Right atrium auricular region (tissue), 2 donors: Measurements from ENCODE around the gene C14orf180. TPM values are rescaled to one million over a fixed set of nuclear protein-coding genes. Genes with fewer than 3 reads are reported as not detected.

Source experiments
- DNase-seq: peaks from one replicate; pipeline ENCODE4 v3.0.0-alpha.2; 2019; ENCODE audit warnings: low spot score
- H3K27ac ChIP-seq, 2 donors: fragments of 200-600 bp; sonication (generic); 1 replicate in 1 of 2; 2 replicates in 1 of 2; pipeline ENCODE4 v1.5.1; 2016 to 2019
- H3K27me3 ChIP-seq, 2 donors: fragments of 200-600 bp; sonication (generic); one replicate each; pipeline versions ENCODE4 v1.5.1 to v1.6.0; 2017 to 2019
- H3K36me3 ChIP-seq: fragments of 200-600 bp; sonication (generic); one replicate; pipeline ENCODE4 v1.5.1; 2016
- H3K4me1 ChIP-seq, 2 donors: fragments of 200-600 bp; sonication (generic); one replicate each; pipeline versions ENCODE4 v1.5.1 to v1.6.0; 2017 to 2019
- H3K4me3 ChIP-seq, 2 donors: fragments of 200-600 bp; sonication (generic); 1 replicate in 1 of 2; 2 replicates in 1 of 2; pipeline ENCODE4 v1.5.1; 2017 to 2019; ENCODE audit warnings: mild to moderate bottlenecking in 1 of 2, moderate library complexity in 1 of 2
- H3K9me3 ChIP-seq, 2 donors: fragments of 200-600 bp; sonication (generic); one replicate each; pipeline ENCODE4 v1.5.1; 2019
- CTCF ChIP-seq, 2 donors: fragments of 200-600 bp; sonication (generic); IDR thresholded peaks; one replicate each; pipeline ENCODE4 v1.5.1; 2019; ENCODE audit warnings: antibody characterized with exemption in 2 of 2
- total RNA-seq, 2 donors: library from RNA; depleted of rRNA; stranded (reverse); fragments of >200 nt; gene quantifications; one replicate each; pipeline ENCODE4 v1.1.0, GENCODE V29; 2016

The C14orf180 gene
- total RNA-seq, 2 donors from 2014 or later, result 59.5 to 135 TPM

GRCh38 chr14:104594310-104595046, 14.9 kb downstream of the C14orf180 start:
- Histone ChIP-seq H3K4me1 (peaks cover 0 to 20% of the 10 kb centered on the region in 2 donors), H3K27ac (no peak overlapping the region), H3K9me3 (no peaks in the 10 kb centered on the region), H3K4me3 (no peak overlapping the region), H3K27me3 (no peaks in the 10 kb centered on the region), H3K36me3 (peaks cover 1% of the 10 kb centered on the region)
- no peak for TF ChIP-seq CTCF (IDR thresholded peaks at IDR 0.05)
- DNase-seq, result no peak

- Histone ChIP-seq H3K4me3 (no peak overlapping the region), H3K27ac (no peak overlapping the region), H3K4me1 (peaks cover 0 to 20% of the 10 kb centered on the region in 2 donors), H3K36me3 (no peaks in the 10 kb centered on the region), H3K27me3 (no peaks in the 10 kb centered on the region), H3K9me3 (no peaks in the 10 kb centered on the region)
- DNase-seq, result no peak
- no peak for TF ChIP-seq CTCF (IDR thresholded peaks at IDR 0.05)
Measured at GRCh38 chr14:104595116-104595675, 15.6 kb downstream of the C14orf180 start.

GRCh38 chr14:104595911-104596450, 16.4 kb downstream of the C14orf180 start:
- no peaks in the 10 kb centered on the region for H3K27me3 ChIP-seq

GRCh38 chr14:104596451-104596918, 16.9 kb downstream of the C14orf180 start:
- no peaks in the 10 kb centered on the region for H3K9me3 ChIP-seq
- no peaks in the 10 kb centered on the region for H3K27me3 ChIP-seq
- H3K4me1 ChIP-seq, result peaks cover 0 to 20% of the 10 kb centered on the region in 2 donors
- TF ChIP-seq CTCF (IDR thresholded peaks at IDR 0.05), result no peak
- no peak overlapping the region for H3K27ac ChIP-seq
- H3K36me3 ChIP-seq, result no peaks in the 10 kb centered on the region
- H3K4me3 ChIP-seq, result no peak overlapping the region
- DNase-seq, result no peak

More at GRCh38 chr14:104595911-104596450, 16.4 kb downstream of the C14orf180 start:
- Histone ChIP-seq H3K4me3 (no peak overlapping the region), H3K4me1 (peaks cover 0 to 20% of the 10 kb centered on the region in 2 donors), H3K27ac (no peak overlapping the region), H3K9me3 (no peaks in the 10 kb centered on the region), H3K36me3 (no peaks in the 10 kb centered on the region)
- no peak for TF ChIP-seq CTCF (IDR thresholded peaks at IDR 0.05)
- DNase-seq, result no peak

GRCh38 chr14:104596927-104597351, 17.4 kb downstream of the C14orf180 start:
- H3K27me3 ChIP-seq, result no peaks in the 10 kb centered on the region

More at GRCh38 chr14:104596927-104597351, 17.4 kb downstream of the C14orf180 start:
- Histone ChIP-seq H3K36me3 (no peaks in the 10 kb centered on the region), H3K9me3 (no peaks in the 10 kb centered on the region), H3K4me1 (peaks cover 0 to 20% of the 10 kb centered on the region in 2 donors), H3K27ac (no peak overlapping the region), H3K4me3 (no peak overlapping the region)
- DNase-seq, result no peak
- no peak for TF ChIP-seq CTCF (IDR thresholded peaks at IDR 0.05)
